CD4-positive, alpha-beta T cell treated with Interleukin-10 for 1 hour (primary cell): ENCODE measurements around the gene SLC15A1.

Source experiments
- DNase-seq: peaks from one replicate; pipeline ENCODE4 v3.0.0-alpha.2; 2020

Gene SLC15A1, protein sequence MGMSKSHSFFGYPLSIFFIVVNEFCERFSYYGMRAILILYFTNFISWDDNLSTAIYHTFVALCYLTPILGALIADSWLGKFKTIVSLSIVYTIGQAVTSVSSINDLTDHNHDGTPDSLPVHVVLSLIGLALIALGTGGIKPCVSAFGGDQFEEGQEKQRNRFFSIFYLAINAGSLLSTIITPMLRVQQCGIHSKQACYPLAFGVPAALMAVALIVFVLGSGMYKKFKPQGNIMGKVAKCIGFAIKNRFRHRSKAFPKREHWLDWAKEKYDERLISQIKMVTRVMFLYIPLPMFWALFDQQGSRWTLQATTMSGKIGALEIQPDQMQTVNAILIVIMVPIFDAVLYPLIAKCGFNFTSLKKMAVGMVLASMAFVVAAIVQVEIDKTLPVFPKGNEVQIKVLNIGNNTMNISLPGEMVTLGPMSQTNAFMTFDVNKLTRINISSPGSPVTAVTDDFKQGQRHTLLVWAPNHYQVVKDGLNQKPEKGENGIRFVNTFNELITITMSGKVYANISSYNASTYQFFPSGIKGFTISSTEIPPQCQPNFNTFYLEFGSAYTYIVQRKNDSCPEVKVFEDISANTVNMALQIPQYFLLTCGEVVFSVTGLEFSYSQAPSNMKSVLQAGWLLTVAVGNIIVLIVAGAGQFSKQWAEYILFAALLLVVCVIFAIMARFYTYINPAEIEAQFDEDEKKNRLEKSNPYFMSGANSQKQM

DNA sequence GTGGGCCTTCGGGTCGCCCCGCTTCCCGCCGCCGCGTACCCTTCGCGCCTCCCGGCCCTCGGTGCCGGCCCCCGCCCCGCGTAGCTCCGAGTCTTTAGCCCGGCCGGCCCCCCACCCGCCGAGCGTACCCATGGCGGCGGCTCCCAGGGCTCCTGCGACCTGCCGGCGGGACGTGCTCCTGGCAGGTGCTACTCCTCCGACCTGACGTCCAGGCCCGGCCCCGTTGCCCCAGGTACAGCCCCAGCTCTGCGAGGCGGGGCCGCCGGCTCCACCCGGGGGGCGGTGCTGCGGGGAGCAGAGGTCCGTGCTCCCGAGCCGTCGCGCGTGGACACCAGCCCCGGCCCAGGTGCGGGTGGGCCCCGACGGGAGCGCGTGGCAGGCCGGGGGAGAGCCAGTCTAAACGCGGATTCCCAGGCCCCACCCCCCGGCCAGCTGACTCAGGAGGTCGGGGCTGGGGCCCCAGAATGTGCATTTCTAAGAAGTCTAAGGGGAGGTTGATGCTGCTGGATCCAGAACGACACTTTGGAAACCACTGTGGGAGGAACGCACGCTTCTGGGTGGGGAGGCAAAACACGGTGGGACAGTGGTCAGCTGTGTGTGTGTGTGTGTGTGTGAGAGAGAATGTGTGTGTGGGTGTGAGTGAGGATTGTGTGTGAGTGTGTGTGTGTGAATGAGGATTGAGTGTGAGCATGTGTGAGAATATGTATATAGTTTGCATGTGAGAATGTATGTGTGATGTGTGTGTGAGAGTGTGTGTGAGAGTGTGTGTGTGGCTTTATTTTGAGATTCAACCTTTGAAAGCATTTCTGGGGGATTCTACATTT, at the start of gene SLC15A1:
TSS of gene SLC15A1 (minus strand) at position 206 of the 824 bp plus-strand sequence. CDS start at position 132, 74 bp downstream.
- DNase-seq = no peak

DNA sequence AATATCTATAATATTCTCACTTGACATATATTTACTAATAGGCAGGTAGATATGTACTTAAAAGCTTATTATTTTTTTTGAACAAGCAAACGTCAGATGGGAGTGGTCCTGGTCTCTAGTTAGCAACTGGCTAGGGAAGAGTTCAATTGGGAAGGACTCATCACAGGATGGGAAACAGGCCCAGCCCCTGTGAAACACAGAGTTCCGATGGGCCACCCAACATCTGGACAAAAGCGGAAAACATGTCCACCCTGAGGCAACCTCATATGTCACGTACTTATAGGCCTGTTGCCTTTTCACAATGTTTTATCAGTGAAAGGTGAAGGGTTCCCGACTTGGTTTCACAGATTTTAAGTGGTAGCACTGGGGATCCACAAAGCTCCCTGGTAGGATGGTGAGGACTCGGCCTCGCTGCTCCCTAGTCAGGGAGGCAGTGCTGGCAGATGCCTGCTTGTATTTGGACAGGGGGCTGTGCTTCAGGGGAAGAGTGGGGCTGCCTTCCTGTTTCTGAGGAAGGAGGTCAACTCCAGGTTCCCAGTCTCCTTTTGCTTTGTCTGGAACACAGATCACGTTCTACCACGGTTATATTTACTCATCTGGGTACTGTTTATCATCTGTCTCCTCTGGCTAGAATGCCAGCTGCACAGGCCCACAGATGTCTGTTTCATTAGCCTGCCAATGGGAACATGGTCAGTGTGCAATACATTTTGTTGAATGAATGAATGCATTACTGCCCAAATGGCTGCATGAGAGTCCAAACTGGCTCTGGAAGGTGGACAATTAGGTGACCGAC, 49.4 kb upstream of the SLC15A1 start:
- no peak for DNase-seq

DNA sequence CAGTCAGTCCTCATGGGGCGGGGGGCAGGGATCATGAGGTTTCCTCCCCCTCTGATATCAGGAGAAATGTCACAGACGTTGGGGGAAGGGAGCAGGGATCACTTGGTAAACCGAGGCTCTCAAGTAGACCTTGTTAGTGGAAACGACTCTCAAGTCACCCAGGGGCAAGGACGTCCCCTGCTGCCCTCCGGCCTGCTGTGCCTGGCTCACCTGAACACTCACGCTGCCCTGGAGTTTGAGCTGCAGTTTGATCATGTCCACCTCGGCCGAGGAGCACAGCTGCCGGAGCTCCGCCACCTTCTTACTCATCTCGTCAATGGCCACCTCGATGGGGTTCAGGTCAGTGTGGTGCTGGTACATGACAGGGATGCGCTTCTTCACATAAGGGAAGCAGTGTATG, 47.6 kb upstream of the SLC15A1 start:
- no peak for DNase-seq

DNA sequence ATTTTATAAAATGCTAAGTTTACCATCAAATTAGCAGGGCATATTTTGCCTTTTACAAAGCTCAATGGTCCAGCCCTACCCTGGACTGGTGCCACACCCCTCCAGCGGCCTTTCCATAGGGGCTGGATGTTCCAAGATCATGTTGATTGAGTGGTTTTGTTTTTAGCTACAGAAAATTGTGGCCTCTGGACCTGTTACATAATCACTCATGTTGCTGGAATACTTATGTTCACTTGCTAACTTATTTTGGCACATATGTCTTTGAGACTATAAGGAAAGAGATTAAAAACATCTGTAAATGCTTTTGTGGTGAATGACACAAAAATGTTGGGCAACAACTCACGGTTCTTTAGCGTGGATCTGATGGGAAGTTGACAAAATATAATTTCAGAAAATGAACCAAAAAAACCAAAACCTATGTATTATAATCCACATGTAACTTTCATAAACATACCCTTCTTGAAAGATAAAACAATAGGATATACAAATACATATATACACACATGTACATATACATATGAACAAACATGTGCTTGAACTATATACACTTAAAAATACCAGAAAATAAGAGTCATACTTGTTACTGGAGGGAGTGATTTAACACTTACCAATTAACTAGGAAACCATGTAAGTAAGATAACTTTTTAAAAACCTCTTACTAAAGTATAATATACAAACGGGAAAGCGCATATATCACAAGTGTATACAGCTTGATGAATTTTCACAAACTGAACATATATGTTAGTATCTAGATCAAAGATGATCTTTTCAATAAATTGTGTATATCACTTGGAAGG, 46.6 kb upstream of the SLC15A1 start:
- no peak for DNase-seq

DNA sequence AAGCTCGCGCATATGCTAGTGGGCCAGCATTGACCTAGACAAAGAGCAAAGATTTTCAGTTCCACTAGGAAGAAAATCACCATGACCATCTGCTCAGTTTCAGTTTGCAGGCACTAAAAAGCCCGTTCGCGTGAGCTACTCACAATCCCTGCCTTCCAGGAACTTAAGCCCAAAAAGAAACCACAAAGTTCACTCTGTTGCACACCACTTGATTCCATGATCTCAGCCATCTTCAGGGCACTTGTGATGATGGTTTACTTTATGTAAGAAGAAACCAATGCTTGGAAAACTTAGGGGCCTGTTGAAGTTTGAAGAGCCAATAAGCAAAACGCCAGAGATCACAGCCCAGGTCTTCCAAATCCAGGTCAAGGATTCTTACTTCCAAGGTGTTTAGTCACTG, 45.0 kb upstream of the SLC15A1 start:
- no peak for DNase-seq

DNA sequence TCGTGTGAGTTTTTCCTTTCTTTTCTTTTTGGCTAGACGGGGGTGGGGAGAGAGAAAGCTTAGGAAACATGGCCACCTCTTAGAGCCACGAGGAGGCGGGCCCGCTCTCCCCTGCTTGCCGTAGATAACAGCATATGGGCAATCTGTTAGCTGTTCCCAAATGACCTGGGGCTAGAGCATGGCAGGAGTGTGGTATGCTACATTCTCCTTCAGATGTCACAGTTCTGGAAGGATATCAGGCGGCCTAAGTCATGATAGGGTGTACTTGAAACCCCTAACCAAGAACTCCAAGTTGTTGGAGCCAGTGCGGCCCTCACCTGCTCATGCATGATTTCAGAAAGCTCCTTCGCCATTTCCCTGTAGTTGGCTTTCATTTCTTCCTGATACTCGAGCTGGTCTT, 44.3 kb upstream of the SLC15A1 start:
- no peak for DNase-seq

DNA sequence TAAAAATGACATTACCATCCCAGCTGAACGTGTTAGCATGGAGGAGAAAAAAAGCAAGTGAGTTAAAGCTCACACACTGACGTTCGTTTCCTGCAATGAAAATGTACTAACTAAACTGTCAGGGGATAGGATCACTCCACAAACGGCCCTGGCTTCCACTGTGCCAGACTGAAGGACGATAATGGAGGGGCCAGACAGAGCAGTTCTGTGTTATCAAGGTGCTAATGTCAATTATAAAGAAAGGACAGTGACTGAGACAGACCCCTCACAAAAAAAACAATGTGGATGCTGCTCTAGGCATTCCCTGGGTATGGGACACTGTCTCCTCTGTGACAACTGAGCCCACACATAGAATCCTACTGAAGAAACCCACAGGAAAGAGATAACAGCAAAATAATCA, 43.7 kb upstream of the SLC15A1 start:
- no peak for DNase-seq

DNA sequence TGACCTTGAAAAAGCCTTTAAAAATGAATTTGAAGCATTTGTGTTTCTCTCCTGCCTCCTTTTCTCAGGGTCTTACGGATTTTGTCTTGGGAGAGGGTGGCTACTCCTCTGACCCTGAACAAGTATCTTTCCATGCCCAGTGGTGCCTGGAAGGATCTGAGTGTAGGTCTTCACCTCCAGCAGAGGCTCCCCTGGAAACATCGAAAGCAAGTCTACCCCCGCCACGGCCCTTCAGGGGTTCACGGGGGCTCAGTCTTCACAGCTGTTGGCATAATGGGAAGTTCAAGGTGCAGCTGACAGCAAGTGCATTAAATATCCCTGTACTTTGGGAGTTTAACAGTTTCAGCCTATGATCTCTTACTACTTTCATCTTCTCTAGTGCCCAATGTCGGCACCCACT, 42.7 kb upstream of the SLC15A1 start:
- DNase-seq = no peak

DNA sequence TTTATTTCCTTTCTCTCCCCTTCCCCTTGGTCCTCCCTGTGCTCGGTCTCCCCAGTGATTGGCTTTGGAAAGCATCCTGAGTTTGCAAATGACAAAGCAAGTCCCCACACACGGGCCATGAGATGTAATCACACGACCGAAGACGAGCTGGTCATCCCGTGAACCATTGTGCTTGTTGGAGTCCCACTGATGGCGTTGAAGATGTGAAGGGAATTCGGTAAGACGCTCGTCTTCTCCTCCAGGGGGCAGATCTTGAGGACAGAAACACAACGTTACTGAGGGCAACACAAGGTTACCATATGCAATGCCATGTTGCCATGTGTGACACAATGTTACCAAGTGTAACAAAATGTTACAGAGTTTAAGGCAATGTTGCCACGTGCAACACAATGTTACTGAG, 42.0 kb upstream of the SLC15A1 start:
- no peak for DNase-seq

DNA sequence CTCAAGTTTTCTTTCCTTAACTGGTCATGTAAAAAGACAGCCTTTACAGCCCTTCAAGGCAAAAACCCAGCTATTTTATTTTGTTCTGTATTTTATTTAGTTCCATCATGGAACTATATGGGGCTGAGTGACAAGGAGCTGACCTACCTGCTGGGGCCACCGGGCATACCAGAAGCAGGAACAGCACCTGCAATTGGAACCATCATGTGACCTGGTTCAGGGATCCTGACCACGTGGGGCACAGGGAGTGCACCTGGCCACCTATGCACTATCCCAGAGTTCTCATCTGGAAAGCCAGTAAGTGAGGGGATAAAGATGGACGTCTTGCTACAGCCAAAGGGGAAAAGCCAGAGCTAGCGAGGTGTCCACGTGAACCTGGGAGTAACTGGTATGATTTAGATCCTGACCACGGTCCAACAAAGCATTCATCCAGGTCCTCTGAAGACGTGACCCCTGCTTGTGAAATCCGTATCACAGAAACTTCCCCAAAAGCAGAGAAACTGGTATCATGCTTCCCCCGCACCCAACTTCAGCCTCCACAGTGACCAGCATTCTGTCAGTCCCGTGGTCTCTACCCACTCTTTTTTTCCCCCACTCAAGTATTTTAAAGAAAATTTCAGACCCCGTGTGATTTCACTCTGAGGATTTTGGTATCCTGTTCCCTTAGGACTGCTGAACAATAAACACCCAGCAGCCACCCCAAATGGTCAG, 40.5 kb upstream of the SLC15A1 start:
- DNase-seq = no peak

DNA sequence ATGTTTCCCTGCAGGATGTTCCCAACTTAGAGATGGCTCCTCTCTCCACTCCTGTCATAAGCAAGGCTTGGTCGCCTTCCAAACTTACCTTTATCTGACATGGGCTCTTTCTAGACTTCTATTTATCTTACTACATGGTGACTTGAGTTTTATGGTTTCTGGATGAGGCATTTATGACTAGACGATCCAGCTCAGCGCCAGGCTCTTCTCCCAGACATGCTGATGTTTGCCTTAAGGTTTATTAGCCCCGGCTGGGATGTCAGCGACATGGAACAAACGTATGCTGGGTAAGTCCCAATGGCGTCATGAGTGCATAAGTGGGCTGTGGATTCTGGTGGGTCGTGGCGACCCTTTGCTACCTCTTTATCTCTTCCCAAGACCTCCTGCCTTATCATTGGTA, 39.8 kb upstream of the SLC15A1 start:
- no peak for DNase-seq

DNA sequence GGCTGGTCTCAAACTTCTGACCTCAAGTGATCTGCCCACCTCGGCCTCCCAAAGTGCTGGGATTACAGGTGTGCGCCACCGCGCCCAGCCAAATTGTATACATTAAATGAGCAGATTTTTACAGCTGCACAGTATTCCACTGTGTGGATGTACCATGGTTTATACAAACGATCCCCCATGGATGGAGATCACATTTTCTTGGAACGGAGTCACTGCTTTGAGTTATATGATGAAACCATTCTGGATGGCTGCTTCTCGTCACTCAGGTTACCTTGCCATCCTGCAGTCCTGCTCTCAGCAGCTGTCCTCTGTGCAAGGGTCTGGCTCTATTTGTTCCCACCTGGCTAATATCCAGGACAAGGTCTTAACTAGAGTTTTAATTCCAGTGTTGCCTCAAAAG, 39.1 kb upstream of the SLC15A1 start:
- DNase-seq = no peak

DNA sequence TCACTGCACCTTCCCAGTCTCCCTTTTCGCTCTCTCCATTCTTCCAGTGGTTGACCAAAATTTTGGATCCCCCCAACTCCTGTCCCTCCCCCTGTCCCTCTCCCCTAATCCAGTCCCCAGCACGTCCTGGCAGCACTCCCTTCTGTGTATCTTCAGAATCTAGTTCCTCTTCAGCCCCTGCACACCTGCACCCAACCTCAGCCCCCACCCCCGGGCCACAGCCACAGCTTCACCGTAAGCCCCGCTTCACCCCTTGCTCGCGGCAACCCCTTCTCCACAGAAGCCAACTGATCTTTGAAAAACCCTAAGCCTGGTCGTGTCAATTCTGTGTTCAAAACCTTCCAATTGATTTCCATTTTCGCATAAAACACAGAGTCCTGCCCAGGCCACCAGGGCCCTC, 35.5 kb upstream of the SLC15A1 start:
- DNase-seq = no peak

DNA sequence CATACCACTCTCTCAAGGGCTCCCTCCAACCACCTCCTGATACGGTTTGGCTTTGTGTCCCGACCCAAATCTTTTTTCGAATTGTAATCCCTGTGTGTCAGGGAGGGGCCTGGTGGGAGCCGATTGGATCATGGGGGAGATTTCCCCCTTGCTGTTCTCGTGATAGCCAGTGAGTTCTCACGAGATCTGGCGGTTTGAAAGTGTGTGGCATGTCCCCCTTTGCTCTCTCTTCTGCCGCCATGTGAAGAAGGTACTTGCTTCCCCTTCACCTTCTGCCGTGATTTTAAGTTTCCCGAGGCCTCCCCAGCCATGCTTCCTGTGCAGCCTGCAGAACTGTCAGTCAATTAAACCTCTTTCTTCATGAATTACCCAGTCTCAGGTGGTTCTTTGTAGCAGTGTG, 34.7 kb upstream of the SLC15A1 start:
- DNase-seq = no peak

DNA sequence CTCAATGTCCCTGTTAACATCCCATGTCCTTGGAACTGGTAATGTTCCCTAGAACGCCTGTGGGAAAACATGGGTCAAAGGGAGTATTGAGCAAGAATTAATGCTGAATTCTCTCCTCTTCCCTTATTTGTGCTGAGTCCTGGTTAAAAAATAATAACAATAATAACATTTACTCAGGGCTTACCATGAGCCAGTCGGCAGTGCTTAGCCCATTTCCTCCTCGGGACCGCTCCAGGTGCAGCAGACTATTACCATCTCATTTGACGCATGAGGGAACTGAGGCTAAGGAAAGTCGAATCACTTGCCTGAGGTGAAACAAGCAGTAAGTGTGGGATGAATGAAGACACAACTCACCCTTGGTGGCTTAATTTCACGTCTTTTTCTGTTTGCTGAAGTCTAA, 33.6 kb upstream of the SLC15A1 start:
- DNase-seq = no peak

DNA sequence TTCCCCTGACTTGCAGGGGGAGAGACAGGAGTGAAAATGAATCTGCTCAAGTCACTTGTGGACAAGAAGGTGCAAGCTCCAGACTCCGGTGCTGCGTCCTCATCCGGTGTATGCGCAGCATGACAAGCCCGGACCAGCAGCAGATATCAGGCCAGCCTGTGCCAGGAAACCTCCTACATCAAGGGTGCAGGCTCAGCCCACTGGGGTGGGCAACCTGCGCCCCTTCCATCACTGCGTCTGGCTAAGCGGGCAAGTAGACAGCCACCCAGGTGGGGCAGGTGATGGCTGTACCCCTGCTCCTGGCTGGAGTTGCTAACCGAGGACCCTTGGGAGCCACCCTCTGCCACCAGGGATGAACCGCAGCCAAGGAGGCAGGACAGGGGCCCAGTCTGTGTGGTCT, 32.9 kb upstream of the SLC15A1 start:
- no peak for DNase-seq

DNA sequence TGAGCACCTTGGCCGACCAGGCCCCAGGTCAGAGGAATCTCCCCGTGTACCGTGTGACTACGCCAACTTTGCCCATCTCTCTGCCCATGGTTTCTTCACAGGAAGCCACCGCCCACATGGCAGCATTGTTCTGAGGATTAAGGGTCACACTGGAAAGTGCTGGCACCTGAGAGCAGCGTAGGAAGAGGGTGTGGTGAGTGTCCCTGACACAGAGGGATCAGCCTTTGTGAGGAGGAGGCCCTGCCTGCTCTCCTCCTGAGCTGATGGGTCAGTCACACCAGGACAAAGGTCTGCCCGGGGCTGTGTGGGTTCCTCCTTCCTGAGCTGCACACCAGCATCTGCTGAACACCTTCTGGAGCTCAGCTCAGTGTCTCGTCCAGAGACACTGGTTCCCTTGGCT, 32.2 kb upstream of the SLC15A1 start:
- no peak for DNase-seq

DNA sequence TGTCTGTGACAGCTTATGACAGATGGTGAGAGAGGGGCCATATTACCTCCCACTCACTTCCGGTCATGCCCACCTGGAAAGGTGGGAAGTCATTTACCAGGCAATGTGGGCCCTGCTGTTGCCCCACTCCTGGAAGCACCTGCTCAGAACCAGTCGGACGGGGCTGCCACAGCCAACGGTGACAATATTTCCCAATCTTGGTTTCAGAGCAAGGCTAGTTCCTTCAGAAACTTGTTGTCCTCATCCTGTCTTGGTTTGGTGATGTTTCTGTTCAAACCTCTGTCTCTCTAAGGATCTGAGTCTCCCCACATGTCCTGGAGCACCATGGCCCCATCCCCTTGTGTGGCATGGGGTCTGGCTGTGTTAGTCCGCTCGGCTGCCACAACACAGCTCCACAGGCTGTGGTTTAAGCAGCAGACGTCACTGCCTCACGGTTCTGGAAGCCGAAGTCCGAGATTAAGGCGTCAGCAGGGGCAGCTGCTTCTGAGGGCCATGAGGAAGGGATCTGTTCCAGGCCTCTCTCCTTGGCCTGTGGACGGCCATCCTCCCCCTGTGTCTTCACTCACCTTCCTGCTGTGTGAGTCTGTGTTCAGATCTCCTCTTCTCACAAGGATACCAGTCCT, 31.5 kb upstream of the SLC15A1 start:
- DNase-seq = no peak

DNA sequence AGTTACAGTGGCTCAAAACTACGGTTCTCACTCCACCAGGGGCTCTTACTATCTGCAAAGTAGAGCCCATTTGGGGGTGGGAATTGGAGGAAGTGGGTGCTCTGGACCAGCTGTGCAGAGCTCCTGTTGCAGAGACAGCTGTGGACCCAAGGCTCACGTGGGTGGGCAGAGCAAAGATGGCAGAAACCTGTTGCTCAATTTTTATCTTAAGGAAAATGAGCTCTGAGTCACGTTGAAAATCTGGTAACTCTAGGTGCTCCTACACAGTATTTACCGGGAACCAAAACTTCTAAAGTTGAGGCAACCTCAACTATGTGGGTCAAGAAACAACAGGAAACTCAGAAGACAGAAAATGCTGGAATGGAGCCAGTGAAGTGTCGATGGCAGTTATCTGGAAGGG, 30.2 kb upstream of the SLC15A1 start:
- no peak for DNase-seq

DNA sequence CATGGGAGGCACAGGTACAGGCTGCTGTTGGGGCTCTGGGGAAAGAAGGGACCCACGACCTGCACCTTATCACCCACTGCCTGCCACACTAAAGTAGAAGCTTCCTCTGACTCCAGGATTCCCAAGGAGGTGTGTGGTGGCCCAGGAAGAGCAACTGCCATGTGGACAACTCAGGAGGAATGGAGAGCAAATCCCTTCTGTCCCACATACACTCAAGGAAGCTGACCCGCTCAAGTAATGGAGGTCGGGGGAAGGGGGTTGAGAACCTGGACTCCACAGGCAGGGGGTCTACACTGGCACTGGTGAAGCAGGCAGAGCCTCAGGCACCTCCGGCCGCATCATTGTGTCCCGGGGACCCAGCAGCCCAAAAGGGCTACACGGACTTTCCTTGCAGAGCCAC, 29.4 kb upstream of the SLC15A1 start:
- DNase-seq = no peak

DNA sequence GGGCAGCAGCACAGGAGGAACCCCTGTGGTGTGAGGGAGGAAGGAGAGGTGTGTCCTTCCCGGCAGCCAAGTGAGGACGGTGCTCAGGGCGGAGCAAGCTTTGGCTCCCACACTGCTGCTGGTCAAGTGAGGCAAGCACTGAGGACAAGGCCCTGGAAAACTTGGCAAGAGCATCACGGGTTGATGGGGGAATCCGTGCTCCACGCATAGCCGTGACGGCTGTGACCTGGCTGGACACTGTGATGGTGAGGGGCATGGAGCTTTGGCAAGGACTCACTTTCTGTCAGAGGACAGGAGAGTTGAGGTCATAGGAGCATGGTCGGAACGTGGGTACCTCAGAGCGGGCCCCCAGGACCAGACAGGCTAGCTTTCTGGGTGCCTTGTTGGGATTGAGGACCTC, 29.0 kb upstream of the SLC15A1 start:
- no peak for DNase-seq
